HepG2 (cell line): Measurements from ENCODE around the gene AGRN. TPM values are rescaled to one million over a fixed set of nuclear protein-coding genes. Genes with fewer than 3 reads are reported as not detected.

Experiments used
- CTCF ChIP-seq: sonication (generic); formaldehyde crosslinking; IDR thresholded peaks from 2 replicates; pipeline ENCODE4 v1.5.0; 2020; ENCODE audit warnings: mild to moderate bottlenecking, missing genetic modification reagents, moderate library complexity
- ELF4 ChIP-seq: sonication (generic); formaldehyde crosslinking; IDR thresholded peaks from 2 replicates; pipeline ENCODE4 v1.5.0; 2020; ENCODE audit warnings: missing genetic modification reagents, mild to moderate bottlenecking, moderate library complexity, borderline replicate concordance
- FOXJ3 ChIP-seq: sonication (generic); formaldehyde crosslinking; IDR thresholded peaks from 2 replicates; pipeline ENCODE4 v1.4.0; 2020; ENCODE audit warnings: missing genetic modification reagents, mild to moderate bottlenecking, borderline replicate concordance
- KLF6 ChIP-seq: IDR thresholded peaks from 2 replicates; pipeline ENCODE4 v1.8.0; 2016; ENCODE audit warnings: missing biosample characterization, missing genetic modification reagents
- MAX ChIP-seq: IDR thresholded peaks from 2 replicates; pipeline ENCODE4 v1.6.1; 2012; ENCODE audit warnings: inconsistent platforms
- PRPF4 ChIP-seq: fragments of 200-400 bp; formaldehyde crosslinking; IDR thresholded peaks from 2 replicates; pipeline ENCODE4 v1.6.1; 2016; ENCODE audit warnings: low read length, low read depth; ENCODE audit not compliant: poor library complexity, severe bottlenecking
- SAFB2 ChIP-seq: sonication (generic); formaldehyde crosslinking; IDR thresholded peaks from 2 replicates; pipeline ENCODE4 v1.5.1; 2020; ENCODE audit warnings: missing genetic modification reagents, low read depth, mild to moderate bottlenecking, borderline replicate concordance
- SMARCE1 ChIP-seq: fragments of 450-650 bp; IDR thresholded peaks from 2 replicates; pipeline ENCODE4 v1.6.1; 2017; ENCODE audit warnings: borderline replicate concordance
- SUZ12 ChIP-seq: fragments of 150-350 bp; IDR thresholded peaks from 2 replicates; pipeline ENCODE4 v1.6.1; 2014; ENCODE audit warnings: low read depth, low read length
- TARDBP ChIP-seq: sonication (generic); formaldehyde crosslinking; IDR thresholded peaks from 2 replicates; pipeline ENCODE4 v1.8.0; 2022; ENCODE audit warnings: mild to moderate bottlenecking, missing genetic modification reagents
- THYN1 ChIP-seq: sonication (generic); formaldehyde crosslinking; IDR thresholded peaks from 2 replicates; pipeline ENCODE4 v1.8.1; 2023; ENCODE audit warnings: low read depth, mild to moderate bottlenecking, moderate library complexity, missing genetic modification reagents, borderline replicate concordance
- U2AF2 ChIP-seq: fragments of 200-400 bp; formaldehyde crosslinking; IDR thresholded peaks from 2 replicates; pipeline ENCODE4 v1.6.1; 2017; ENCODE audit warnings: low read depth, mild to moderate bottlenecking, low read length
- ZBTB38 ChIP-seq: sonication (generic); formaldehyde crosslinking; IDR thresholded peaks from 2 replicates; pipeline ENCODE4 v1.5.1; 2020; ENCODE audit warnings: mild to moderate bottlenecking, missing genetic modification reagents
- ZBTB43 ChIP-seq: sonication (generic); formaldehyde crosslinking; conservative IDR thresholded peaks from 2 replicates; pipeline ENCODE4 v1.4.0; 2020; ENCODE audit warnings: missing genetic modification reagents
- ZFP36L1 ChIP-seq: sonication (generic); formaldehyde crosslinking; IDR thresholded peaks from 2 replicates; pipeline ENCODE4 v1.8.0; 2022; ENCODE audit warnings: mild to moderate bottlenecking, missing genetic modification reagents, moderate library complexity
- ZFP82 ChIP-seq: sonication (generic); formaldehyde crosslinking; IDR thresholded peaks from 2 replicates; pipeline ENCODE4 v1.5.1; 2020; ENCODE audit warnings: mild to moderate bottlenecking, missing genetic modification reagents, borderline replicate concordance
- ZNF124 ChIP-seq: sonication (generic); formaldehyde crosslinking; IDR thresholded peaks from 2 replicates; pipeline ENCODE4 v1.4.0; 2020; ENCODE audit warnings: missing genetic modification reagents
- ZNF260 ChIP-seq: sonication (generic); formaldehyde crosslinking; IDR thresholded peaks from 2 replicates; pipeline ENCODE4 v1.4.0; 2020; ENCODE audit warnings: missing genetic modification reagents, low read depth, mild to moderate bottlenecking, borderline replicate concordance
- ZNF3 ChIP-seq: IDR thresholded peaks from 2 replicates; pipeline ENCODE4 v1.7.0; 2017; ENCODE audit warnings: inconsistent platforms
- ZNF510 ChIP-seq: sonication (generic); formaldehyde crosslinking; IDR thresholded peaks from 2 replicates; pipeline ENCODE4 v1.4.0; 2020; ENCODE audit warnings: low read depth, mild to moderate bottlenecking, missing genetic modification reagents
- polyA plus RNA-seq, 8 experiments: library from polyadenylated mRNA; depleted of rRNA in 3 of 8; stranded (reverse) in 7 of 8; unstranded in 1 of 8; fragments of >200 nt; fragmentation: Illumina TruSeq in 4 of 8; extraction: Trizol in 4 of 8; gene quantifications; 2 replicates each; pipeline versions ENCODE4 v1.2.1 to v1.2.3, GENCODE V29; 2011 to 2016; ENCODE audit warnings: low read depth in 4 of 8, missing spikeins in 1 of 8, mixed read lengths in 1 of 8; ENCODE audit not compliant: insufficient read depth in 1 of 8
- total RNA-seq, 5 experiments: library from RNA; depleted of rRNA; stranded (reverse); fragments of >200 nt; fragmentation: Illumina TruSeq; extraction: Trizol; gene quantifications; 2 replicates each; pipeline ENCODE4 v1.2.3, GENCODE V29; 2016; ENCODE audit warnings: low read depth in 1 of 5
- TF ChIP-seq, protein P1 (sequence below): sonication (generic); formaldehyde crosslinking; IDR thresholded peaks from 2 replicates; pipeline ENCODE4 v1.8.0; 2022; ENCODE audit warnings: mild to moderate bottlenecking, missing genetic modification reagents, borderline replicate concordance
- TF ChIP-seq, protein P2 (sequence below): sonication (generic); formaldehyde crosslinking; IDR thresholded peaks from 2 replicates; pipeline ENCODE4 v1.4.0; 2020; ENCODE audit warnings: missing genetic modification reagents, borderline replicate concordance

AGRN gene
- total and polyA plus RNA-seq, 2 of the 13 experiments (the other 11 are each of a cell fraction or from before 2014, with no cell fraction given): 29.8 to 65.2 TPM

- TF ChIP-seq, protein P1, sequence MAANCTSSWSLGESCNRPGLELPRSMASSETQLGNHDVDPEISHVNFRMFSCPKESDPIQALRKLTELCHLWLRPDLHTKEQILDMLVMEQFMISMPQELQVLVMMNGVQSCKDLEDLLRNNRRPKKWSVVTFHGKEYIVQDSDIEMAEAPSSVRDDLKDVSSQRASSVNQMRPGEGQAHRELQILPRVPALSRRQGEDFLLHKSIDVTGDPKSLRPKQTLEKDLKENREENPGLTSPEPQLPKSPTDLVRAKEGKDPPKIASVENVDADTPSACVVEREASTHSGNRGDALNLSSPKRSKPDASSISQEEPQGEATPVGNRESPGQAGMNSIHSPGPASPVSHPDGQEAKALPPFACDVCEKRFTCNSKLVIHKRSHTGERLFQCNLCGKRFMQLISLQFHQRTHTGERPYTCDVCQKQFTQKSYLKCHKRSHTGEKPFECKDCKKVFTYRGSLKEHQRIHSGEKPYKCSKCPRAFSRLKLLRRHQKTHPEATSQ: no peak; the same call in none of the 2 replicates
- no peak for TF ChIP-seq SUZ12
- TF ChIP-seq THYN1 (CRISPR knock-in tag): no peak
- TF ChIP-seq TARDBP (CRISPR knock-in tag): peak; percentile 43
- no peak for TF ChIP-seq ZBTB38
- TF ChIP-seq ZNF3: 0 out of 2 replicates have a peak, but pooled peaks have one; percentile 17
- no peak for TF ChIP-seq SMARCE1
- TF ChIP-seq PRPF4: no peak
- TF ChIP-seq U2AF2: no peak
- TF ChIP-seq ZFP82 (CRISPR knock-in tag): peak; percentile 56; the same call in 1 of the 2 replicates
- 0 out of 2 replicates have a peak, but pooled peaks have one; percentile 31 for TF ChIP-seq ZNF510
- 0 out of 2 replicates have a peak, but pooled peaks have one; percentile 14 for TF ChIP-seq FOXJ3 (CRISPR knock-in tag)
- TF ChIP-seq ZNF124: no peak
- TF ChIP-seq ELF4 (CRISPR knock-in tag): no peak
- TF ChIP-seq MAX: no peak
- TF ChIP-seq ZBTB43 (CRISPR knock-in tag): peak; percentile 34
- peak; percentile 68; the same call in 1 of the 2 replicates for TF ChIP-seq SAFB2 (CRISPR knock-in tag)
- no peak for TF ChIP-seq ZNF260 (CRISPR knock-in tag)
- no peak; the same call in 1 of the 2 replicates for TF ChIP-seq CTCF
- TF ChIP-seq ZFP36L1 (CRISPR knock-in tag): peak; percentile 88; the same call in 1 of the 2 replicates
- peak; percentile 67; the same call in 1 of the 2 replicates for TF ChIP-seq KLF6
- TF ChIP-seq, protein P2, sequence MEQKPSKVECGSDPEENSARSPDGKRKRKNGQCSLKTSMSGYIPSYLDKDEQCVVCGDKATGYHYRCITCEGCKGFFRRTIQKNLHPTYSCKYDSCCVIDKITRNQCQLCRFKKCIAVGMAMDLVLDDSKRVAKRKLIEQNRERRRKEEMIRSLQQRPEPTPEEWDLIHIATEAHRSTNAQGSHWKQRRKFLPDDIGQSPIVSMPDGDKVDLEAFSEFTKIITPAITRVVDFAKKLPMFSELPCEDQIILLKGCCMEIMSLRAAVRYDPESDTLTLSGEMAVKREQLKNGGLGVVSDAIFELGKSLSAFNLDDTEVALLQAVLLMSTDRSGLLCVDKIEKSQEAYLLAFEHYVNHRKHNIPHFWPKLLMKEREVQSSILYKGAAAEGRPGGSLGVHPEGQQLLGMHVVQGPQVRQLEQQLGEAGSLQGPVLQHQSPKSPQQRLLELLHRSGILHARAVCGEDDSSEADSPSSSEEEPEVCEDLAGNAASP: 0 out of 2 replicates have a peak, but pooled peaks have one; percentile 40
Measured at GRCh38 chr1:1000357-1001056, 19.4 kb upstream of the AGRN start (continued).
